IPS-NIHi11 (cell line): ENCODE measurements around the gene KCNQ1.

ENCODE experiments used
- DNase-seq: peaks from one replicate; pipeline ENCODE4 v3.0.0; 2012; ENCODE audit warnings: mixed read lengths, low spot score

Gene KCNQ1

DNA sequence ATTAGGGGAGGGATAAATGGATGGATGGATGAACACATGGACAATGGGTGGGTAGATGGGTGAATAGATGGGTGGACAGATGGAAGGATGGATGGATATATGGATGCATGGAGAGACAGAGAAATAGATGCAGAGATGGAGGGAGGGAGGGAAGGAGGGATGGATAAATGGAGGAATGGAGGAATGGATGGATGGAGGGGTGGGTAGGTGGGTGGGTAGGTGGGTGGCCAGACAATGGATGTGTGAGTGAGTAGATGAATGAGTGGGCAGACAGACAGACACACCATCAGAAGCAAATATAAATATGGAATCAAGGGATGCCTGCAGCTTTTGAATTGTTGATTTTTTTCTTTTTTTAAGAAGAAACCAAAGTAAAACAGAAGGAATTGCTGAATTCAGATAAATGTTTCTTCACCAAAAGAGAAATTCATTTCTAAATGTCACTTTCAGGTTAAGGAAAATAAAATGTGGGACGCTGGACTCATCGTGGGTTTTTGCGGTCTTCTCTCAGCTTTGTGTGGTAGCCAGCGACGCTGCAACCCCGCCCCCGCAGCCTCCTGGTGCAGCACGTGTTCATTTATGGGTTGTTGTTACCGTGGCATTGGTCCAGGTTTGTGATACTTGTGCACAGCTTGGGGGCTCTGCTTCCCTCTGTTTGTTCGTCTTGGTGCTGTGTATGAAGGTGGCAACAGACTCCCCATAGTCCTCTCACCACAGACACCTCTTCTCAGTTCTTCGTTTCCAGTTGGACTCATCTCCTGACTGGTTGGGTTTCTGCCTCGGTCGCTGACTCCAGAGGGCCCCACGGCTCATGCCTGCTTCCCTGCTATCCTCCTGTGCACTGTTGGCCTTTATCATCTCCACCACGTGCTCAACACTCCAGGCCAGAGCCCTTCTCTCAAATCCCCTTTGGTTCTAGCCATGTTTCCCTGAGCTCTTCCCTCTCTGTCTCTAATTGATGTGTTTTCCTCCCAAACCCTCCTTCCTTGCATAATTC lies 364.3 kb downstream of the KCNQ1 start:
- DNase-seq = no peak

DNA sequence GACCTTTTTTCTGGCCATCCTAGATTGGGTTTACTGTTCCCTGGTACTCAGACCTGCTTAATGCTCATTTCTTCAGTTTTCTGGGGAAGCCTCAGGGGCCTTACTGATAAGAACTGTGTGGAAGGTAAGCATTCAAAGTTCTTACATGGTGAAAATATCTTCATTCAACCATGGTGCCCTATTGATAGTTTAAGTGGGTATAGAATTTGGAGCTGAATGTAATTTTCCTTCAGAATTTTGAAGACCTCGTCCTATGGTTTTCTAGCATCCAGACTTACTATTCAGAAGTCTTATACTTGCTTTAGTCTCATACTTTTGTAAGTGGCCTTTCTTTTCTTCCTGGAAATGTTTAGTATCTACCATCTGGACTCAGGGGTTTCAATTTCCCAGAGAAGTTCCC lies 365.0 kb downstream of the KCNQ1 start:
- no peak for DNase-seq

DNA sequence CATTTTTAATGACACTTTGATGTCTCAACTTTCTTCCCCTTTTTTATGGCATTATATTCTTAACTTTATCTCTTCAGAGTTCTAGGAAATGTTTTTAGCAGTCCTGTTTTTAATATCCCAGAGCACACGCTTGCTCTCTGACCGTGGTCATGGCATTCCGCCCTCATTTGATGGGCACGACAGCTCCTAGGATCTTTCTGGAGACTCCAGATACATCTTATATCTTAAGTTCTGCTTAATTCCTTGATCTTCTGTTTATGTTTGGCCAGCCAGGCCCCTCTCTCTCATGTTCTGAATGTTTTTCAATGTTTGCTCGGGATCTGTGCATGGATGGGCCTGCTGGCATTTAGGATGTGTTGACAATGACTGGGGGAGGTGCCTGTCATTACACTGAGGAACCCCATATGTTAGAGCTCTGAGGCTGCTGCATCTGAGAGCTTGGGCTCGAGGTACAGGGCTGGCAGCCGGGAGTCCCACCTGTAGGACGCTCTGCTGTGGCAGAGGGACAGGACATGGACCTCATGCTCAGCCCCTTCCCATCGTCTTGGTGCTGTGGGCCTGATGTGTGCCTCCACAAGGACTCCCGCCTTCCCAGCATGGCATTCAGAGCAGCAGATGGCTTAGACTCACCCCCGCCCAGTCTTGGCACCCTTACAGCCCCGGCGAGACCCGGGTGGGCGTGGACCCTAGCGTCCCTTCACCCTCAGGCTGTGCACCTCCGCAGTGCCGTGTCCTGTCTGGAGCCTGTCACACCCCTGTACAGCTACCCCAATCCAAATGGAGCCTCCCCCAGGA lies 365.8 kb downstream of the KCNQ1 start:
- DNase-seq = no peak

DNA sequence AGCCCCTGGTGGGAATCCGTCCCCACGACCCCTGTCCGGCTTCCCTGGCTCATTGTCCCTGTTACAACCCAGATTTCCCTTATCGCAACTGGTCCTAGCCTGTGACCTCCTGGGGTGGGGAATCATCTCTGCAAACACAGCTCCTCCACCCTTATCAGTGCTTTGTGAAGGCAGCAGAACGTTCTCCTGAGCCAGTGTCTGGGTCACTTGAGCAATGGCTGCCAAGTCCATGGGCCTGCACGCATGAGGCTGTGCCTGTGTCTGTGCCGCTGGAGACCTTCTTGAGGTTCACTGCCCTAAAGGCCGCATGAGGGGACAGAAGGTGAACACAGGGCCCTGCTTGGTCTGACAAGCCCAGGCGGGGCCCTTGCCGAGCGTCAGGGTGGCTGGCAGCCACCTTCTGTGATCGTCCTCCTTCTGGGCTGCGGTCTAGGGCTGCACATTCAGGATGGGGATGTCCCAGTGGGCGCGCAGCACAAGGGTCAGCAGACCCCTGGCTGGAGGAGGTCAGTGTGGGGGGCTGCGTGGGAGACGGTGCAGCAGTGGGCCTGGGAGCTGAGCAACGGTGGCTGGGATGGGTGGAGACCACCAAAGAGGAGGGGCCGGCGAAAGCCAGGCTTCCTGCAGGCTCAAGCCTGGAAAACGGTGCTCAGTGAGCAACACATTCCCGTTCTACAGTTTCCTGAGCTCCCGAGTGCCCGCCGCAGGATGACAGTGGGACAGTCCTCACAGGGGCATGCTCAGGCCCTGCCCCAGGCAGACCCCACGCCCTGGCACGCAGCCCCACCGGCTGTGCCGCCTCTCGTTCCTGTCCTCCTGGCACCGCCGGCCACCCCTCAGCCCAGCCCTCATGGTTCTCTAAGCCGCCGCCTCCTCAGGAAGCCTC lies 366.6 kb downstream of the KCNQ1 start:
- DNase-seq = no peak

DNA sequence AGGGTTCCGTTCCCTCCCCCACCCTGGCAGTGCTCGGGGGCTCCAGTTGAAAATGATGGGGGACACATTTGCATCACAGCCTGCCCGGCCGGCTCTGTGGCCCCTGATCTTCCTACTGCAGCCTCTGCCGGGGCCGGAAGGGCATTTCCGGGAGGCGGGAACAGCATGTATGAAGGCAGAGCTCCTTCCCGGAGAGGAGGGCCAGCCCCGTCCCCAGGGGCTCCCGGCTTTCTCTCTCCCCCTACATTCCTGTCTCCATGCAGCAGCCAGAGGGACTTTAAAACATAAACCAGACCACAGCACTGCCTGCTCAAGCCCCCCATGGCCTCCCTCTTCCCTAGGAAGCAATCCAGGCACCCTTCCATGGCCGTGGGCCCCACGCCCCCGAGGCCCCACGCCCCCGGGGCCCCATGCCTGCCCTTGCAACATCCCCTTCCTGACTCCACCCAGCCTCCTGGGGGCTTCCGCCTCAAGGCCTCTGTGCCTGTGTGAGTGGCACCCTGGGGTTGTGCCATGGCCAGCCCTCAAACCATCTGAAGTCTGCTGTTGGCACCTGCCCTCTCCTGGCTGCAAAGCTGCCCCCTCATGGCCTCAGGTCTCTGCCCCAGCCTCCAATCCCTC lies 367.7 kb downstream of the KCNQ1 start:
- DNase-seq = peak; percentile 59

DNA sequence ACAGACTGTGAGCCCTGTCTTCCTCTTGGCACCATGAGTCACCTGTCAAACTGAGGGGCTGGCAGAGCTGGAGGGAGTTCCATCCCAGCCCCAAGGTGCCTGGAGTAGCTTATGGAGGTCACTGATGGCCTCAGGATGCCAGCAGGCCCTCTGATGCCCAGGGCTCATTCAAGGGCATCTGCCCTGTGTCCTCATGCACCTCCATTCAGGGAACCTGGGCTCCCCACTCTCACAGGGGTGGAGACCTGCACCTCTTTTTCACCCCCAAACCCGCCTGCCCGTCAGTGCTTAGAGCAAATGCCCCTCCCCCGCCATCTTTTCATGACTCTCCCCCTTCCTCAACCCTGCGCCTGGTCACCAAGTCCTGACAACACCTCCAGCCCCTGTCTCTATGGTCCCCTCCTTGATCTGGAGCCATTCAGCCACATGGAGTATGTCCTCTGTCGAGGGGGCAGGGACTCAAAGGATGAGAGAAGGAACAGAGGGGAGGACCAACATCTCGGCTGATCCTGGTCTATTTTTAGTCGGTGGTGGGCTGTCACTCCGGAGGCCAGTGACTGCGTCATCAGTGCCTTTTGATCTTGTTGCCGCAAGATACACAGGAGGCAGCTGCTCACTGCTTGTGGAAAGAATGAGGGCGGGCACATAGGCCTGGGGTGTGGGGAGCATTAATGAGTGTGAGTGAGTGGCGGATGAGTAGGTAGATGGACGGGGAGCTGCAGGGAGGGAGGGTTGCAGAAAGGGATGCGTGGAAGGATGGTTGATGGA lies 368.5 kb downstream of the KCNQ1 start:
- no peak for DNase-seq

DNA sequence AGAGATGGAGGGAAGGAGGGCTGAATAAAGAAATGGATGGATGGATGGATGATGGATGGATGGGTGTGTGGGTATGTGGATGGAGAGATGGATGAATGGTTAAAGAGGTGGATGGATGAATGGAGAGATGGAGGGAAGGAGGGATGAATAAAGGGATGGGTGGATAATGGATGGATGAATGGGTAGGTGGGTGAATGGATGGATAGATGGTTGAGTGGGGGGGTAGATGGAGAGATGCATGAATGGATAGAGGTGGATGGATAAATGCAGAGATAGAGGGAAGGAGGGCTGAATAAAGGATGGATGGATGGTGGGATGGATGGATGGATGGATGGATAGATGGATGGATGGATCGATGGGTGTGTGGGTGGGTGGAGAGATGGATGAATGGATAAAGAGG lies 369.2 kb downstream of the KCNQ1 start:
- no peak for DNase-seq

DNA sequence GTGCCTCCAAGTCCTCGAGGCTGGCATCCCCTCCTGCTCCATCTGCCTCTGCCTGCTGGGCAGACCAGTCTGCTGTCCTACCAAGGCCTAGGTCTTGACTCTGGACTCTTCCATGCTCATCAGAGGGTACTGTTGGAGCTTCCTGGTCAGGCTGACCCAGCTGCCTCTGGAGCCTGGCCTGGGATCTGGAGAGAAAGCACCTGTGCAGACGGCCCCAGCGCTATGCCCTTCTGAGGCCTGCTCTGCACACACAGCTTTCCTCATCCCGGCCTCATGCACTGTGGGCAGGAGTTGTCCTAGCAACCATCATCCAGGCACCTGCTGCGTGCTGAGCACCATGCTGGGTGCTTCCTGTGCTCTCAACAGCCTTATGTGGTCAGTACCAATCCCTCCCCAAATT lies 369.9 kb downstream of the KCNQ1 start:
- DNase-seq = no peak

DNA sequence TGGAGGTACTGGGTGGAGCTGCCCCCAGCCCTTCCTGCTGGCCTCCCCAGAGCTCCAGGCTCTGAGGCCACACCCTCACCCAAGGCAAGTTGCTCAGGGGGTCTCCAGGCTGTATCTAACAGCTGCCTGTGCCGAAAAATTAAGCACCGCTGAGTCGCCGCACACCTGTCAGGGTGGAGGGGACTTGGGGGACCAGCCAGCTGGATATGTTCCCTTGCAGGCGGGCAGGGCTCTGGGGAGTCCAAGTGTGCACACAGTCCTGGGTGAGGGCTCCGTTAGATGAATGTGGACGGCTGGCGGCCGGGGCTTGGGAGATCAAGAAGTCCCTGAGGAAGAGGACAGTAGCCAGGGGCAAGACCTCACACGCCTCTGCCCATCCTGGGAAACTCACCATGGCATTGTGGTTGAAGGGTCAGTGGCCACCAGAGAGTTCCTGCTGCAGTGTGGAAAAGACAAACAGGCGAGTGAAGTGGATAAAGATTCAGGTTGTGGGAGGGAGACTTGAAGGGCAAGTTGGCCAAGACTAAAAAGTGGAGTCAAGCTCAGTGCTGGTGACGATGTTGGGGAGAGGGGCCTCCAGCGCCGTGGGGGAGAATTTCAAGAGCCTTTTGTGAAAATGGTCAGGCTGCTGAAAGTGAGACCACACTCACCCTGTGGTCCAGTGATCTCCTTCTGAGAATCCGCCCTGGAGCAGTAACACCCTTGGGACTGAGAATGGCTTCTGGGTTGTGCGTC lies 371.1 kb downstream of the KCNQ1 start:
- no peak for DNase-seq

DNA sequence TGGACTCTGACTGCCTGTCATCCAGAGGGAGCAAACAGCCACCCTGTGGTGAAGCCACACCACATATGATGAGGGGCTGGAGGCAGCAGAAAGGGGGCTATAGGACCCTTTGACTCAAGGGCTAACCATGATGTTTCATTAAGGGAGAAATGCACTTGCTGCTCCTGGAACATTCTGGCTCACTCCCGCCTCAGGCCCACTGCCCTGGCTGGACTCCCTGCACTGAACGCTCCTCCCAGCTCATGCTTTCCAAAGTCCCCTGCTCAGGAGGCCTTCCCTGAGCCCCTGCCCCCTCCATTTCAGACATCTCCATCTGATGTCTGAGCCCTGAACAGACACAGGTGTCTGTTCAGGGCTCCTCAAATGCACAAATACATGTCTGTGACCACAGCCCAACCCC lies 371.7 kb downstream of the KCNQ1 start:
- DNase-seq = no peak

DNA sequence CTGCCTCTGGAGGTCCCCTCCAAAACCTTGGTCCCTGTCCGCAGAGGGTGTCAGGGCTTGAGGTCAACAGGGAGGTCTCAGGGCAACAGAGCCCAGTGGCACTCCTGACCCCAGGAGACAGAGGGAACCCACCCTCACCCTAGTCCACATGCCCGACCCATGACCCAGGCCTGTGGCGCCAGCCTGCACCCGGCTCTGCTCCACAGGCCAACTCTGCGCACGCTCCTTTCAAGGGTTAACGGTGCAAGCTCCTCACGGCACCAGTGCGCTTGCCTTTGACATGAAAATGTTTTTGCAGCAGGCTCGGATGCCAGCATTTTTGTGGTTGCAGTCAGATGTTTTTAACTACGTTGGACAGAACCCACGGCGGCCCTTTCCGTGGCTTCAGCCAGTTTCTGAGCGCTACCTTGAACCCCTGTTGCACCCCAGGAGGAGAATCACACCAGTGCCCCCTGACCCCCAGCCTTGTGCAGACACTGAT lies 372.2 kb downstream of the KCNQ1 start:
- DNase-seq = no peak

DNA sequence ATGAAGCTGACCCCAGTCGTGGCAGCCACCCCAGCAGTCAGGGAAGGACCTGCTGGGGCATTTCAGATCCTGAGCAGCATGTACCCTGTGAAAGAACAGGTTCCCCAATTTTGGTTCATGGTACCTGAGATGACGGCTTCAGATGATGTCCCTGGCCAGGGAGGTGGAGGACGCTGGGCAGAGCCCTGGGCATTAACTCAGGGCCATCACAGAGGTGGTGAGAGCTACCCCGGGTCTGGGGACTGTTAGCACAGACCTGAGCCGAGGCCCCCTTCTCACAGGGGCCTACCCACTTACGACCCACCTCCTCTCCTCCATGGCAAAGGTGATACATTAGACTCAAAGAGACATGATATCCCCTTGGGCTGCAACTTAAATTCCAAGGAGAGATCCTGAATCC lies 372.6 kb downstream of the KCNQ1 start:
- DNase-seq = no peak

DNA sequence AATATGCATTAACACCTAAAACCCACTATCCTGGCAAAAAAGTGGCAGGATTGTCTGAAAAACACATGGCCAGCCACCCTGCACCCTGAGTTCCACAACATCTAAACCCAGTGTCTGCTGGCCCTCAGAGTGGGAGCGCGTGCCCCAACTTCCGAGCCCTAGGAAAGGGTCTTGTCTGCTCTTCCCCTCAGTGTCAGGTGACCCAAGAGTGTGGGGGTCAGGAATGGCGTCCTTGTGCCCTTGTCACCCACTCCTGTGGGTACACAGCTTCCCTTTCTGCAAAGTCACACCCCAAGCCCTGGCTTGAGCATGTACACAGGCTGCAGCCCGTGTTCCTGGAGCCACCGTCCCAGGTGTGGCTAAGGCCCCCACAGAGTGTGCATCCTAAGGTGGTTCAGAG lies 373.2 kb downstream of the KCNQ1 start:
- no peak for DNase-seq

DNA sequence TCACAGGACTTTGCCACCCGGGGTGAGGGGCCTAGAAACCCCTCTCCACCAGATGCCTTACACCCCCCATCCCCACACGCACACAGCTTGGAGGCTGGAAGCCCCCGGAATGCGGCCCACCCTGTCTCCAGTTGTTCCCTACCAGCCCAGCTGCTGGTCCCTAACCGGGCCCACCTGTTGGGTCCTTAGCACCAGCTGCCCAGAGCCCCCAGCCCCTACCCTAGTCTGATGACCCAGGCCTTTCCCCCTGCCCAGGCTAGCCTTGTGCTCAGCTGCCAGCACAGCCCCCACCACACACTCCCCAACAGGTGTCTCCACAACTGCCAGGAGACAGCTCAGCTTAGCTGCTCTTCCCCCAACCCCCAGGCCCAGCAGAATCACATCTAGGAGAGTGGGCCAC lies 373.7 kb downstream of the KCNQ1 start:
- DNase-seq = no peak

DNA sequence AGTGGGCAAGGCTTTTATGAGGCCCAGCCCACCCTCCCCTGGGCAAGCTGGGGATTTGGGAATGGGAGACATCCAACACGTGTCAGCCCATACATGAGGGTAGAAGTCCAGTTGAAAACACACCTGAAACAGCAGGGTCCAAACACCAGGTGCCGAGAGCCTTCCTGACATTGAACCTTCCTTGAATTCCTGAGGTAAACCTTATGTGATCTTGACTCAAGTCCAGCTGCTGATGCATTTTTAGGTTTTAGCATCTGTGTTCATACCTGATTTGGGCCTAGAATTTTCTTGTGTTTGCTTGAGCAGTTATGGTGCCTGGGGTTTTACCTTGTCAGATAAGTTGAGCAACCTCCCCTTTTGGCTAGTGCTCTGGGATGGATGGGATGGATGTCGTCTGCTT lies 374.5 kb downstream of the KCNQ1 start:
- no peak for DNase-seq

DNA sequence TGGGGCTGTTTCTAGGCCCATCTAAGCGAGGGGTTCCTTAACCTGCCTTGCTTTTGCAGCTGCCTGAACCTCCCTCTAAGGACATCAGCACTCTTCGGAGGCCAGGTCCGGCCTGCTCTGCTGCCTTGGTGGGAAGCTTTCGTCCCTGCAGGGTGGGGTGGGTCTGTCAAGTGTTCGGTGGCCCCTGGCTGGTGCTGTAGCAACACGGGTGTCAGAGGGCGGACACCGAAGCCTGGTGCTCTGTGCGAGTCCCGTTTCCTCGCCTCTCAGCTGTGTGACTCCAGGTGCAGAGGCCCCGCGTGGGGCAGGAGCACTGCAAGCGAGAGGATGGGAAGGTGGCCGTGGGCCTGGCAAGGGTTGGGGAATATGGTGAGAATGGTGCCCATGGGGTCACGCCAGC lies 376.2 kb downstream of the KCNQ1 start:
- no peak for DNase-seq

DNA sequence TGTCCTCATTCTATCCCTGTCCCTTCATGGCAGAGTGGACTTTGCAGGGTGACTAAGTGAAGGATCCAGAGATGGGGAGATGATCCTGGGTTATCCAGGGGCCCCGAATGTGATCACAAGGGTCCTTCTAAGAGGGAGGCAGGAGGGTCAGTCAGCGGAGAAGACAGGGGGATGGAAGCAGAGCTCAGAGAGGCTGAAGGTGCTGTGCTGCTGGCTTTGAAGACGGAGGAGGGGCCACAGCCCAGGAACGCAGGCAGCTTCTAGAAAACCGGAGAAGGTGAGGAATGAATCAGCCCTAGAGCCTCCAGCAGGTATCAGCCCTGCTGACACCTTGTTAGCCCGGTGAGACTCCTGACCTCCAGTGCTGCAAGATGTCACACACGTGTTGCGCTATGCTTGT lies 377.1 kb downstream of the KCNQ1 start:
- no peak for DNase-seq

DNA sequence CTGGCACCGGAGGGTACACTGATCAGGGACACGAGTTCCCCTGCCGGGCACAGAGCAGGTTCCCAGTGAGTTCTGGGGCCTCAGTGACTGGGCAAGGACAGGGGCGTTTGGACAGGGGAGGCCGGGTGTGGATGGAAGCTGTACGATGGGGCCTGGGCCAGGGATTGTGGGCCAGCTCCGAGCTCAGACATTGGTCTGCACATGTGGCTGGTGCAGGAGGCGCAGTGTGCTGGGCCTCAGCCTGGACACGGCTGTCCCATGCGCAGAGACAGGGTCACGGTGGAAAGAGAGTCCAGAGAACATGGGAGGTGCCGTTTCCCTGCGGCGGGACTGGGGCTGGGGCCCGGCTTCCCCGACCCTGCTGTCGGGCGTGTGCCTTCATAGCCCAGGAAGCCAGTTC lies 380.0 kb downstream of the KCNQ1 start:
- DNase-seq = no peak

DNA sequence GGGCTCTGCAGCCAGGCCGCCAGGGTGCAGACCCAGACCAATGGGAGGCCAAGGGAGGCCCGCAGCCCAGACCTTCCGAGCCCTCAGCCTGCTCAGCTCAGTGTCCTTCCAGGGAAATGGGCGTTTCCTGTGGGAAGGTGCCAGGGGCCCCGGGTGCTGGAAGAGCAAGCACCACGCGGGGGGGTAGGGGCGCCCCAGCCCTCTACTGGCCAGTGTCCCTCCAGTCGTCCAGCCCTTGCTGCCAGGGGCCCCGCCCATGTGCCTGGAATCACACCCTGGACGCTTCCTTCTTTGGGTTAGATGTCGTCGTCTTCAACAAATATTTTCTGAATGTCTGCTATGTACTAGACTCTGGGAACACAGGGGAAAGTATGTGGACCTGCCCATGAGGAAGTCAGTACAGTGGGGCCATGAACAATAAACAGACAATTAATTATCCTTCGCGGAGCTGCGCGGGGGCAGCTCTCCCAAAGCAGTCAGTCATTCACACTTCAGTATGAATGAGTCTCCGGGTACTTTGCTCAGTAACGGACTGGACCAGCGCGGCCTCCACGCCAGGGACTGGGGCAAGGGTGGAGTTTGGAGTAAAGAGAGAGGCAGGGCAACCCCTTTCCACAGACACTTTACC lies 380.6 kb downstream of the KCNQ1 start:
- DNase-seq = peak; percentile 57
